Loucy (cell line): ENCODE results near the gene ABL2.

Source experiments
- H2AFZ ChIP-seq: fragments of 200-600 bp; sonication (generic); 2 replicates; pipeline ENCODE4 v1.6.0; 2016; ENCODE audit warnings: antibody characterized with exemption, mild to moderate bottlenecking, low read length, moderate library complexity
- H3F3A ChIP-seq: fragments of 200-600 bp; 2 replicates; pipeline ENCODE4 v1.6.0; 2016; ENCODE audit warnings: antibody characterized with exemption, low read depth, mild to moderate bottlenecking
- H3K27me3 ChIP-seq: fragments of 200-600 bp; sonication (generic); 2 replicates; pipeline ENCODE4 v1.6.1; 2014; ENCODE audit warnings: low read length, mild to moderate bottlenecking; ENCODE audit not compliant: insufficient read depth, poor library complexity, severe bottlenecking
- H3K36me3 ChIP-seq: fragments of 200-600 bp; sonication (generic); 2 replicates; pipeline ENCODE4 v1.6.1; 2016; ENCODE audit warnings: low read length; ENCODE audit not compliant: insufficient read depth
- H3K4me1 ChIP-seq: fragments of 200-600 bp; sonication (generic); 2 replicates; pipeline ENCODE4 v1.5.1; 2014; ENCODE audit warnings: low read length, mild to moderate bottlenecking; ENCODE audit not compliant: insufficient read depth, poor library complexity, severe bottlenecking
- H3K4me2 ChIP-seq: fragments of 200-600 bp; sonication (generic); 2 replicates; pipeline ENCODE4 v1.6.0; 2014; ENCODE audit warnings: antibody characterized with exemption, low read length, low read depth, mild to moderate bottlenecking; ENCODE audit not compliant: poor library complexity, severe bottlenecking
- H3K4me3 ChIP-seq: fragments of 200-600 bp; sonication (generic); 2 replicates; pipeline ENCODE4 v1.5.1; 2014; ENCODE audit warnings: low read length, mild to moderate bottlenecking, mixed read lengths; ENCODE audit not compliant: poor library complexity, severe bottlenecking
- H3K79me2 ChIP-seq: fragments of 200-600 bp; sonication (generic); 2 replicates; pipeline ENCODE4 v1.6.1; 2014; ENCODE audit warnings: low read length; ENCODE audit not compliant: insufficient read depth
- H3K9ac ChIP-seq: fragments of 200-600 bp; sonication (generic); 2 replicates; pipeline ENCODE4 v1.6.0; 2014; ENCODE audit warnings: mild to moderate bottlenecking, low read depth, low read length, moderate library complexity; ENCODE audit not compliant: poor library complexity, severe bottlenecking
- H3K9me2 ChIP-seq: fragments of 200-600 bp; sonication (generic); replicated peaks from 2 replicates; pipeline ENCODE4 v1.6.1; 2016; ENCODE audit warnings: low read depth, low read length, mixed read lengths
- H3K9me3 ChIP-seq: fragments of 200-600 bp; sonication (generic); 2 replicates; pipeline ENCODE4 v1.6.1; 2014; ENCODE audit warnings: mild to moderate bottlenecking, antibody characterized with exemption, low read length, low read depth; ENCODE audit not compliant: insufficient read depth
- H4K20me1 ChIP-seq: fragments of 200-600 bp; sonication (generic); 2 replicates; pipeline ENCODE4 v1.6.0; 2014; ENCODE audit warnings: antibody characterized with exemption, low read length, mild to moderate bottlenecking; ENCODE audit not compliant: insufficient read depth, poor library complexity, severe bottlenecking
- EZH2phosphoT487 ChIP-seq: fragments of 200-600 bp; IDR thresholded peaks from 2 replicates; pipeline ENCODE4 v1.6.1; 2018; ENCODE audit warnings: antibody characterized with exemption, mild to moderate bottlenecking, moderate library complexity, borderline replicate concordance
- TF ChIP-seq, protein P1 (sequence below): fragments of 200-600 bp; sonication (generic); conservative IDR thresholded peaks from 2 replicates; pipeline ENCODE4 v1.5.1; 2014; ENCODE audit warnings: mild to moderate bottlenecking, antibody characterized with exemption, low read length

ABL2 gene

GRCh38 chr1:179194068-179194537, 35.4 kb downstream of the ABL2 start:
- H2AFZ ChIP-seq: no peak overlapping the region
- H4K20me1 ChIP-seq: peaks cover 2% of the 10 kb centered on the region
- no peaks in the 10 kb centered on the region for H3K36me3 ChIP-seq
- no peak overlapping the region for H3K9ac ChIP-seq
- peaks cover 45% of the 10 kb centered on the region for H3K79me2 ChIP-seq
- H3K9me3 ChIP-seq: no peaks in the 10 kb centered on the region
- no peaks in the 10 kb centered on the region for H3F3A ChIP-seq
- no peak overlapping the region for H3K4me2 ChIP-seq
- H3K4me3 ChIP-seq: no peak overlapping the region
- H3K4me1 ChIP-seq: no peaks in the 10 kb centered on the region
- TF ChIP-seq EZH2phosphoT487: no peak
- TF ChIP-seq, protein P1, sequence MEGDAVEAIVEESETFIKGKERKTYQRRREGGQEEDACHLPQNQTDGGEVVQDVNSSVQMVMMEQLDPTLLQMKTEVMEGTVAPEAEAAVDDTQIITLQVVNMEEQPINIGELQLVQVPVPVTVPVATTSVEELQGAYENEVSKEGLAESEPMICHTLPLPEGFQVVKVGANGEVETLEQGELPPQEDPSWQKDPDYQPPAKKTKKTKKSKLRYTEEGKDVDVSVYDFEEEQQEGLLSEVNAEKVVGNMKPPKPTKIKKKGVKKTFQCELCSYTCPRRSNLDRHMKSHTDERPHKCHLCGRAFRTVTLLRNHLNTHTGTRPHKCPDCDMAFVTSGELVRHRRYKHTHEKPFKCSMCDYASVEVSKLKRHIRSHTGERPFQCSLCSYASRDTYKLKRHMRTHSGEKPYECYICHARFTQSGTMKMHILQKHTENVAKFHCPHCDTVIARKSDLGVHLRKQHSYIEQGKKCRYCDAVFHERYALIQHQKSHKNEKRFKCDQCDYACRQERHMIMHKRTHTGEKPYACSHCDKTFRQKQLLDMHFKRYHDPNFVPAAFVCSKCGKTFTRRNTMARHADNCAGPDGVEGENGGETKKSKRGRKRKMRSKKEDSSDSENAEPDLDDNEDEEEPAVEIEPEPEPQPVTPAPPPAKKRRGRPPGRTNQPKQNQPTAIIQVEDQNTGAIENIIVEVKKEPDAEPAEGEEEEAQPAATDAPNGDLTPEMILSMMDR: no peak
- H3K9me2 ChIP-seq: no peaks in the 10 kb centered on the region
- no peaks in the 10 kb centered on the region for H3K27me3 ChIP-seq

- Histone ChIP-seq H4K20me1 (no peaks in the 10 kb centered on the region), H3K4me1 (no peaks in the 10 kb centered on the region), H3K36me3 (no peaks in the 10 kb centered on the region), H3K27me3 (no peaks in the 10 kb centered on the region), H2AFZ (no peak overlapping the region), H3K9me3 (no peaks in the 10 kb centered on the region), H3K9ac (no peak overlapping the region), H3K9me2 (no peaks in the 10 kb centered on the region), H3K4me3 (no peak overlapping the region), H3K4me2 (no peak overlapping the region), H3F3A (no peaks in the 10 kb centered on the region), H3K79me2 (peaks cover 44% of the 10 kb centered on the region)
- TF ChIP-seq, protein P1: no peak
- no peak for TF ChIP-seq EZH2phosphoT487
Measured at GRCh38 chr1:179190861-179191260, 38.6 kb downstream of the ABL2 start.

- Histone ChIP-seq H3K36me3 (no peaks in the 10 kb centered on the region), H3K4me2 (no peak overlapping the region), H3K27me3 (no peaks in the 10 kb centered on the region), H3K79me2 (peaks cover 32% of the 10 kb centered on the region), H4K20me1 (no peaks in the 10 kb centered on the region), H3K9ac (no peak overlapping the region), H3K4me3 (no peak overlapping the region), H3K9me3 (no peaks in the 10 kb centered on the region), H3K9me2 (no peaks in the 10 kb centered on the region), H3K4me1 (no peaks in the 10 kb centered on the region), H2AFZ (no peak overlapping the region), H3F3A (no peaks in the 10 kb centered on the region)
- no peak for TF ChIP-seq EZH2phosphoT487
- TF ChIP-seq, protein P1: no peak
Measured at GRCh38 chr1:179187735-179188471, 41.6 kb downstream of the ABL2 start.
